Measurements from ENCODE around the gene HOXC10.

DNA sequence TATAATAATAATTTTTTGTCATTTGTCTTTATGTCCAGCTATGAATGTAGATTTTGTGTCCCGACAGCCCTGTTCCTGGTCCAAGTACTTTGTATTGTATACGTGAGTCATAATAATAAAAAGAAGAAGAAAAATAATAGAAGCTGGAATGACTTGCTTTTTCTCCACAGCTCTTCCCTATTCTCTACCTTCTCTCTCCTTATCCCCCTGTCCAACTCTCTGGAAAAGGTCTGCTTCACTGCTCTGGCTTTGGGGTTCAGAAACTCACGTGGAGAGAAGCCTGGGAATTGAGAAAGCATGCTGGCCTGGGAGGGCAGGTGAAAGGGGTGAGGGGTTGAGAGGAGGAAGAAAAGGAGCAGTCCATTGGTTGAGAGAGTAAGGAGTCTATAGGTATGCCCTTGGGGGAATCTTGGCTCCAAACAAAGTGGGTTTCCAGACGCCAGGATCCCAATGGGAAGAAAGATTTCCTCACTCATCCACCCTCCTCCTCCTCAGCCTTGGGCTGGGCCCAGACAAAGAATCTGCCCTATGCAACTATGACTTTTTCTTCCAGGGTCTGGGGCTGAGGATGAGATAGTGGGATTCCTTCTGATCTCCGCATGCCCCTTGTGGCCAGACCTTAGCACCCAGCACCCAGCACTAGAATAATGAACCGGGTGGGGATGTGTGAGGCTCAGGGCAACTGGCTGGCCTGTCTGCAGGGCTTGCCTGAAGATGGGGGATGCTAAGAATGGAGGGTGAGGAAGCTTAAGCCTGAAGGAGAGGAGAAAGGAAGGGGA lies 27.9 kb downstream of the HOXC10 start:
- TF ChIP-seq, protein P1, sequence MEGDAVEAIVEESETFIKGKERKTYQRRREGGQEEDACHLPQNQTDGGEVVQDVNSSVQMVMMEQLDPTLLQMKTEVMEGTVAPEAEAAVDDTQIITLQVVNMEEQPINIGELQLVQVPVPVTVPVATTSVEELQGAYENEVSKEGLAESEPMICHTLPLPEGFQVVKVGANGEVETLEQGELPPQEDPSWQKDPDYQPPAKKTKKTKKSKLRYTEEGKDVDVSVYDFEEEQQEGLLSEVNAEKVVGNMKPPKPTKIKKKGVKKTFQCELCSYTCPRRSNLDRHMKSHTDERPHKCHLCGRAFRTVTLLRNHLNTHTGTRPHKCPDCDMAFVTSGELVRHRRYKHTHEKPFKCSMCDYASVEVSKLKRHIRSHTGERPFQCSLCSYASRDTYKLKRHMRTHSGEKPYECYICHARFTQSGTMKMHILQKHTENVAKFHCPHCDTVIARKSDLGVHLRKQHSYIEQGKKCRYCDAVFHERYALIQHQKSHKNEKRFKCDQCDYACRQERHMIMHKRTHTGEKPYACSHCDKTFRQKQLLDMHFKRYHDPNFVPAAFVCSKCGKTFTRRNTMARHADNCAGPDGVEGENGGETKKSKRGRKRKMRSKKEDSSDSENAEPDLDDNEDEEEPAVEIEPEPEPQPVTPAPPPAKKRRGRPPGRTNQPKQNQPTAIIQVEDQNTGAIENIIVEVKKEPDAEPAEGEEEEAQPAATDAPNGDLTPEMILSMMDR (IDR thresholded peaks at IDR 0.05; ENCODE audit: insufficient read depth, low read length) = no peak
- TF ChIP-seq, protein P2, sequence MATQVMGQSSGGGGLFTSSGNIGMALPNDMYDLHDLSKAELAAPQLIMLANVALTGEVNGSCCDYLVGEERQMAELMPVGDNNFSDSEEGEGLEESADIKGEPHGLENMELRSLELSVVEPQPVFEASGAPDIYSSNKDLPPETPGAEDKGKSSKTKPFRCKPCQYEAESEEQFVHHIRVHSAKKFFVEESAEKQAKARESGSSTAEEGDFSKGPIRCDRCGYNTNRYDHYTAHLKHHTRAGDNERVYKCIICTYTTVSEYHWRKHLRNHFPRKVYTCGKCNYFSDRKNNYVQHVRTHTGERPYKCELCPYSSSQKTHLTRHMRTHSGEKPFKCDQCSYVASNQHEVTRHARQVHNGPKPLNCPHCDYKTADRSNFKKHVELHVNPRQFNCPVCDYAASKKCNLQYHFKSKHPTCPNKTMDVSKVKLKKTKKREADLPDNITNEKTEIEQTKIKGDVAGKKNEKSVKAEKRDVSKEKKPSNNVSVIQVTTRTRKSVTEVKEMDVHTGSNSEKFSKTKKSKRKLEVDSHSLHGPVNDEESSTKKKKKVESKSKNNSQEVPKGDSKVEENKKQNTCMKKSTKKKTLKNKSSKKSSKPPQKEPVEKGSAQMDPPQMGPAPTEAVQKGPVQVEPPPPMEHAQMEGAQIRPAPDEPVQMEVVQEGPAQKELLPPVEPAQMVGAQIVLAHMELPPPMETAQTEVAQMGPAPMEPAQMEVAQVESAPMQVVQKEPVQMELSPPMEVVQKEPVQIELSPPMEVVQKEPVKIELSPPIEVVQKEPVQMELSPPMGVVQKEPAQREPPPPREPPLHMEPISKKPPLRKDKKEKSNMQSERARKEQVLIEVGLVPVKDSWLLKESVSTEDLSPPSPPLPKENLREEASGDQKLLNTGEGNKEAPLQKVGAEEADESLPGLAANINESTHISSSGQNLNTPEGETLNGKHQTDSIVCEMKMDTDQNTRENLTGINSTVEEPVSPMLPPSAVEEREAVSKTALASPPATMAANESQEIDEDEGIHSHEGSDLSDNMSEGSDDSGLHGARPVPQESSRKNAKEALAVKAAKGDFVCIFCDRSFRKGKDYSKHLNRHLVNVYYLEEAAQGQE (IDR thresholded peaks at IDR 0.05; ENCODE audit: insufficient replicate concordance, low read depth) = no peak
- TF ChIP-seq POLR2AphosphoS5 (IDR thresholded peaks at IDR 0.05; ENCODE audit: low read depth) (no peak), SPI1 (IDR thresholded peaks at IDR 0.05; ENCODE audit: borderline replicate concordance, low read depth) (no peak), GABPA (IDR thresholded peaks at IDR 0.05; ENCODE audit: low read depth) (no peak)
